Omental fat pad (tissue), 4 donors: ENCODE measurements around the gene GPR137. TPM values are rescaled to one million over a fixed set of nuclear protein-coding genes. Genes with fewer than 3 reads are reported as not detected.

ENCODE experiments used
- ATAC-seq: fragments of 150-250 bp; one replicate; pipeline ENCODE4 v1.9.1; 2016; ENCODE audit warnings: mild to moderate bottlenecking, moderate library complexity; ENCODE audit not compliant: low FRiP score
- DNase-seq: peaks from one replicate; pipeline ENCODE4 v3.0.0-alpha.2; 2019; ENCODE audit warnings: low spot score
- total RNA-seq, 4 donors: library from RNA; depleted of rRNA; stranded (reverse); fragments of >200 nt; gene quantifications; one replicate each; pipeline ENCODE4 v1.1.0, GENCODE V29; 2016
- TF ChIP-seq, protein P1 (sequence below), 3 donors: fragments of 450-650 bp; IDR thresholded peaks; one replicate each; pipeline ENCODE4 v1.5.1; 2016 to 2017; ENCODE audit warnings: antibody characterized with exemption in 3 of 3, mild to moderate bottlenecking in 3 of 3, moderate library complexity in 2 of 3

Gene GPR137
- total RNA-seq, 4 donors from 2014 or later: 8.2 to 20.6 (median 12.7) TPM

DNA sequence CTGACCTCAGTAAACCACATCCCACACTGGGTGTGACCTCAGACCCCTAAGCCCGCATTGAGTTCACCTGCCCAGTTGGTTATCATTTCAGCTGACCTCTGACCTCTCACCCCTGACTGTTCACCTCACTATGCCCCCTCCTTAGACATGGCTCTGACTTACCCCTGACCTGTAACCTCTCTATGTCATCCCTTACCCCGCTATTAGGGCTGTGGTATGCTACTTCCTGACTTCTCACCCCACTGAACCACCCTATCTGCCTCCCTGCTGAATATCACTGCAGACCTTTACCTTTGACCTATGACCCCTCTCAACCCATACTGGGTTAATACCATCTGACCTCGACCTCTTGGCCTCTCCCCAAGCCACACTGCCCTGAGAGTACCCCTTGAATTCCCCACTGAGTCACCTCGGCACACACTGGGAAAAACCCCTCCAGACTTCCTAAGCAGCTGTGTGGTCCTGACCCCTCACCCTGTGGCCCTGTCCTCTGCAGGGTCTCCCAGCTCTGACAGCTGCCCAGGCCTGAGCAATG lies 26.0 kb upstream of the GPR137 start:
- ATAC-seq: no peak
- DNase-seq: no peak
- TF ChIP-seq, protein P1, sequence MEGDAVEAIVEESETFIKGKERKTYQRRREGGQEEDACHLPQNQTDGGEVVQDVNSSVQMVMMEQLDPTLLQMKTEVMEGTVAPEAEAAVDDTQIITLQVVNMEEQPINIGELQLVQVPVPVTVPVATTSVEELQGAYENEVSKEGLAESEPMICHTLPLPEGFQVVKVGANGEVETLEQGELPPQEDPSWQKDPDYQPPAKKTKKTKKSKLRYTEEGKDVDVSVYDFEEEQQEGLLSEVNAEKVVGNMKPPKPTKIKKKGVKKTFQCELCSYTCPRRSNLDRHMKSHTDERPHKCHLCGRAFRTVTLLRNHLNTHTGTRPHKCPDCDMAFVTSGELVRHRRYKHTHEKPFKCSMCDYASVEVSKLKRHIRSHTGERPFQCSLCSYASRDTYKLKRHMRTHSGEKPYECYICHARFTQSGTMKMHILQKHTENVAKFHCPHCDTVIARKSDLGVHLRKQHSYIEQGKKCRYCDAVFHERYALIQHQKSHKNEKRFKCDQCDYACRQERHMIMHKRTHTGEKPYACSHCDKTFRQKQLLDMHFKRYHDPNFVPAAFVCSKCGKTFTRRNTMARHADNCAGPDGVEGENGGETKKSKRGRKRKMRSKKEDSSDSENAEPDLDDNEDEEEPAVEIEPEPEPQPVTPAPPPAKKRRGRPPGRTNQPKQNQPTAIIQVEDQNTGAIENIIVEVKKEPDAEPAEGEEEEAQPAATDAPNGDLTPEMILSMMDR (IDR thresholded peaks at IDR 0.05): no peak

DNA sequence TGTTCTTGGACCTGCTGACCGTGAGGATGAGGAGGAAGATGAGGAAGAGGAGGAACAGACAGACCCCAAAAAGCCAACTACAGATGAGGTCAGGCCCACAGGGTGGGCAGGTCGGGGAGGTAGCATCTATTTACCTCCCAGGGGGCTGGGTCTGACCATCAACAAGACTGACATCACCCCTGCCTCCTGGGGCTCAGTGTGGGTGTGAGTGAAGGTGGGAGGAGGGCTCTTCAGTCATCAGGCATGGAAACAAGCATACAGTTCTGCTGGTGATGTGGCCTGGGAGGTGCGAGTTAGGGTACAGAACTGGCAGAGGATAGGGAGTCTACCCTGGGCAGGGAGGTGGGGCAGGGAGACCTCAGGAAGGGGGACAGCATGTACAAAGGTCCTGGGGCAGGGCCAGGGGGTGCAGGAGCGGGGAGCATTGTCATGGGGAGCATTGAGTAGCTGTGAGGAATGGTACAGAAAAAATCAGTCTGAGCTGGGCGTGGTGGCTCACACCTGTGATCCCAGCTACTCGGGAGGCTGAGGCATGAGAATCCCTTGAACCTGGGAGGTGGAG lies 25.4 kb upstream of the GPR137 start:
- no peak for ATAC-seq
- TF ChIP-seq, protein P1 (IDR thresholded peaks at IDR 0.05): no peak
- no peak for DNase-seq

DNA sequence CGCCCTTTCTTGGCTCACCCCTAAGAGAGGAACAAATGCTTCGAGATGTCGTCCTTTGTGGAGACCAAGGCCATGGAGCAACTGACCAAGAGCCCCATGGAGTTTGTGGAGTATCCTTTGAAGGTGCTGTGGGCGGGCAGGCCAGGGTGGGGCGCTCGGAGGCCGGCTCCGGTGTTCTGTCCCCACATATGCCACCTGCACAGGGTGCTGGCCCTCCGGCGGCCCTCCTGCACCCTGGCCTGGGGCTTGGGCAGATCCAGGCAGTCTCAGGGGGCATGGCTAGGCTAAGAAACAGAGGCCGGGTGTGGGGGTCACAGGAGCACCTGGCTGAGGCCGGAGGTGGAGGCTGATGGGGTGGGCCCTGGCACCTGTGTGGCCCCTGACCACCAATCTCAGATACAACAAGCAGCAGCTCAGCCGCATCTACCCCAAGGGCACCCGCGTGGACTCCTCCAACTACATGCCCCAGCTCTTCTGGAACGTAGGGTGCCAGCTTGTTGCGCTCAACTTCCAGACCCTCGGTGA lies 24.0 kb upstream of the GPR137 start:
- ATAC-seq: no peak
- no peak for DNase-seq
- TF ChIP-seq, protein P1 (IDR thresholded peaks at IDR 0.05): no peak

DNA sequence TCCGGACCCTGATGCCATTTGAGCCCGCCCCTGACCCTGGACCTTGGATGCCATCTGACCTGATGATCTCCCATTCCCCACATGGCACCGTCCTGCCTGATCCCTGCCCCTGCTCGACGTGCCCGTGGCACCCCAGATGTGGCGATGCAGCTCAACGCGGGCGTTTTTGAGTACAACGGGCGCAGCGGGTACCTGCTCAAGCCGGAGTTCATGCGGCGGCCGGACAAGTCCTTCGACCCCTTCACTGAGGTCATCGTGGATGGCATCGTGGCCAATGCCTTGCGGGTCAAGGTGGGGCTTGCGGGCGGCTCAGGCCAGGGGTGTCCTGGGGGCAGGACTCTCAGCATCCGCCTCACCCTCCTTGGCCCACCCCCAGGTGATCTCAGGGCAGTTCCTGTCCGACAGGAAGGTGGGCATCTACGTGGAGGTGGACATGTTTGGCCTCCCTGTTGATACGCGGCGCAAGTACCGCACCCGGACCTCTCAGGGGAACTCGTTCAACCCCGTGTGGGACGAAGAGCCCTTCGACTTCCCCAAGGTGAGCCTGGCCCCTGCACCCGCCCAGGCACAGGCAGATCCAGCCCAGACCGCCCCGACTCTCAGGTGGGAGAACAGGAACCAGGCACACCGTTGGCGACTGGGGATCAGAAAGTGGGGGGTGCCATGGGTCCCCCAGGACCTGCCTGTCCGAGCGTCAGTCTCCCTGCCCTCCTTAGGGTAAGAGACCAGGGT lies 23.2 kb upstream of the GPR137 start:
- ATAC-seq: no peak
- DNase-seq: no peak
- TF ChIP-seq, protein P1 (IDR thresholded peaks at IDR 0.05): no peak

DNA sequence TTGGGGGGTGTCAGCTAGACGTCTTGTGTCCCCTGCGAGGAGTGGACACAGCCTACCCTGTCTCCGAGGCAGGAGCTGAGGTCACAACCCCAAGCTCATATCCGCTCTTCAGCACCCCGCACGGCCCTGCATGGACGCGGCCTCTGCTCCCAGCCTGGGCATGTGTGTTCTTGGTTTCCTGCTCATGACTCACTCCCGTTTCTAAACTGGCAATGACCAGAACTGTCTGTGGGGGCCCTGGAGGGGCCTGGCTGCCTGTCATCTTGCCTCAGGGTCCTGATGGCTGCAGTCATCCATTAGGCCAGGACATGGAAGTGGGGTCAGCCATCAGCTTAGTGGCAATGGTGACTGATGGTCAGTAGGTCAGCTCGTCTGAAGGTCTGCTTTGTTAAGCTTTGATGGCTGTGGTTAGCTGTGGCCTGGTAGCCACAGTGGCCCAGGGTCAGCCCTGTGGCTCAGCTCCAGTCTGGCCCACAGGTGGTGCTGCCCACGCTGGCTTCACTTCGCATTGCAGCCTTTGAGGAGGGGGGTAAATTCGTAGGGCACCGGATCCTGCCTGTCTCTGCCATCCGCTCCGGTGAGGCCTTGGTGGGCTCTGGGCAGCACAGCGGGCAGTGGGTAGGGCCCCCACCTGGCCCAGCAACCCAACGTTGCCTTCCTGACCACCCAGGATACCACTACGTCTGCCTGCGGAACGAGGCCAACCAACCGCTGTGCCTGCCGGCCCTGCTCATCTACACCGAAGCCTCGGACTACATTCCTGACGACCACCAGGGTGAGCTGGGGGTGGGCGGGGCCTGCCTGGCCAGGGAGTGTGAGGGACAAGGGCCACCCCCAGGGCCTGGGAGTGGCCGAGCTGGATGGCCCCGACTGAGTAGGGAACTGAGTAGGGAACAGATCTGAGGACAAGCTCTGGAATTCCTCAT lies 22.4 kb upstream of the GPR137 start:
- TF ChIP-seq, protein P1 (IDR thresholded peaks at IDR 0.05): no peak
- no peak for DNase-seq
- no peak for ATAC-seq

DNA sequence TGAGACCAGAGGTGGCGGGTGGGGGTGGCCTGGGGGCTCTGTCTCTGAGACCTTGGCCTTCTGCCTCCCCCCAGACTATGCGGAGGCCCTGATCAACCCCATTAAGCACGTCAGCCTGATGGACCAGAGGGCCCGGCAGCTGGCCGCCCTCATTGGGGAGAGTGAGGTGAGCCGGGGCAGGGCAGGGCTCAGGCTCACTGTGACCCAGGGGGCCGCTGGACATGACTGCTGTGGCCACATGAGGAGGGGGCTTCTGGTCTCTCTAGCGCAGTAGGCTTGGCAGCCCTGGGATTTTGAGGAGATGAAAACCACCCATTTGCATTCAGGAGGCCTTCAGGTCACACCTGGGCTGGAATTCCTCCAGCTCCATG lies 21.7 kb upstream of the GPR137 start:
- DNase-seq (no peak), ATAC-seq (no peak)
- TF ChIP-seq, protein P1 (IDR thresholded peaks at IDR 0.05): no peak
